HG02798 (cell line): ENCODE measurements around the gene PABPN1L.

Experiments used
- ATAC-seq: cut with Tn5 transposase; IDR thresholded peaks from one replicate; pipeline ENCODE4 v1.9.1; 2021; ENCODE audit warnings: mild to moderate bottlenecking; ENCODE audit not compliant: unreplicated experiment, poor library complexity

PABPN1L gene, protein sequence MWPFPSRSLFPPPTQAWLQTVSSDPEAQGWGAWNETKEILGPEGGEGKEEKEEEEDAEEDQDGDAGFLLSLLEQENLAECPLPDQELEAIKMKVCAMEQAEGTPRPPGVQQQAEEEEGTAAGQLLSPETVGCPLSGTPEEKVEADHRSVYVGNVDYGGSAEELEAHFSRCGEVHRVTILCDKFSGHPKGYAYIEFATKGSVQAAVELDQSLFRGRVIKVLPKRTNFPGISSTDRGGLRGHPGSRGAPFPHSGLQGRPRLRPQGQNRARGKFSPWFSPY

DNA sequence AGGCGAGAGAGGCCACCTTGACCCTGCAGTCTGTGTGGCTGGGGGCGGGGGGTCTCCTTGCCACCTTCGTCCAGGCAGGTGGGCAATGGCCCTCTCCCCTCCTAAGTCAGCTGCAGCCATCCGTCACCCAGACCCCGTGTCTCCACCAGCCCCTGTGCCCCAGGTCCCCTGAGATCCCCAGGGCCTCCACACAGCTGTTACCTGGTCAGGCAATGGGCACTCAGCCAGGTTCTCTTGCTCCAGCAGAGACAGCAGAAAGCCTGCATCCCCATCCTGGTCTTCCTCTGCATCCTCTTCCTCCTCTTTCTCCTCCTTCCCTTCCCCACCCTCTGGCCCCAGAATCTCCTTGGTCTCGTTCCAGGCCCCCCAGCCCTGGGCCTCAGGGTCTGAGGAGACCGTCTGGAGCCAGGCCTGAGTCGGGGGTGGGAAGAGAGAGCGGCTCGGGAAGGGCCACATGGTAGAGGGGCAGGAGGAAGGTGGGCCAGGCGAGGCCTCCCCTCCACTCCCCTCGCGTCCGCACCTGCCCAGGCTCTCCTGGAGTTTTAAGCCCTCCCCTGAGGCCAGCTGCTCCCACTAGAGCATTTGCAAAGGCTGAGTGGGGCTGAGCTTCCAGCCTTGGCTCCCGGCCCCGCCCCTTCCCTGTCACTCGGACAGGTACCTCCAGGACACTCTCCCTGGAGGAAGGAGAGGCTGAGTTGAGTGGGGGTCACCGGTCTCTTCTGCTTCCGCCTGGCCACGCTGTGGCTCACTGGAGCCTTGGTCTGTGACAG, at the start of gene PABPN1L:
Gene PABPN1L, minus strand, starts transcription at position 510 of the 770 bp plus-strand sequence. Its CDS starts 54 bp downstream, at position 456.
- no peak for ATAC-seq

DNA sequence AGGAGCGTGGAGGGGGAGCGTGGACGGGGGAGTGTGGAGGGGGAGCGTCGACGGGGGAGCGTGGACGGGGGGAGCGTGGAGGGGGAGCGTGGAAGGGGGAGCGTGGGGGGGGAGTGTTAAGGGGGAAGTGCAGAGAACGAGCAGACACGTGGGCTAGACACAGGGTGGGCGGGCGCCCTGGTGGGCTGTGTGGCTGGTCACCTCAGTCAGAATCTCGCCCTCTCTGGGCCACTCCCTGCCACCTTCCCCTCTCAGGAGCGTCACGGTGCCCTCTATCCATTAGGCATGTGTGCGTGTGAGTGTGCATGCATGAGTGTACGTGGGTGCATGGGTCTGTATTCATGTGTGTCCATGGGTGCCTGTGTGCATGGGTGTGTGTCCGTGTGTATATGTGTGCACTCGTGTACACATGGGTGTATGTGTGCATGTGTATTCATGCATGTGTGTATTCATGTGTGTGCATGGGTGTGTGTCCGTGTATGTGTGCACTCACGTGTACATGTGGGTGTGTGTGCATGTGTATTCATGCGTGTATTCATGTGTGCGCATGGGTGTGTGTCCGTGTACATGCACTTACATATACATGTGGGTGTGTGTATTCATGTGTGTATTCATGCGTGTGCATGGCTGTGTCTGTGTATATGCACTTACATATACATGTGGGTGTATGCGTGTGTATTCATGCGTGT, 49.3 kb upstream of the PABPN1L start:
- no peak for ATAC-seq

DNA sequence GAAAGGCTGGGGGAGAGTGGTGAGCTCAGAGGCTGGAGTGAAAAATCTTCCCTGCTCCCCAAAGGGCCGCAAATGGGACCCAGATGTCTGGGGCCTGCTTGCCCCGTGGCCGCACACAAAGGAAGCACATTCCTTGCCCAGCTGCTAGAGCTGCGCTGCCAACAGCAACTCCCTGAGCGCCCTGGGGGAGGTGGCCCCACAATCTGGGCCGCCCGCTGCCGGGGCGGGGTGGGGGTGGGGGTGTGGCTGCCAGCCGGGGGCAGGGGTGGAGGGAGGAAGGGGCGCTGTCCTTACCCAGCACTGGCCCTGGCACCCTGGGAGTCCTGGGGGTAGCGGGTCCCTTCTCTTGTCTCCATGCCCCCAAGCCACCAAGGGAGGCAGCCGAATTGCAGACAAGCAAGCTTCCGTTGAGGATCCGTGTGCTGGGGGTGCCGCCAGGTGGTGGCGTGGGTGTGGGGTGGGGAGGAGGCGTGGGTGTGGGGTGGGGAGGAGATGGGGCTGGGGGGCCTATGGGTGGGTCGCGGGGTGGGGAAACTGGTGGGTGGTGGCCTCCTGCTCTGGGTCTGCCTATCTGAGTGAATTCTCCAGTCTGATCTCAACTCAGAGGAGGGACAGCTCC, 48.4 kb upstream of the PABPN1L start:
- no peak for ATAC-seq

DNA sequence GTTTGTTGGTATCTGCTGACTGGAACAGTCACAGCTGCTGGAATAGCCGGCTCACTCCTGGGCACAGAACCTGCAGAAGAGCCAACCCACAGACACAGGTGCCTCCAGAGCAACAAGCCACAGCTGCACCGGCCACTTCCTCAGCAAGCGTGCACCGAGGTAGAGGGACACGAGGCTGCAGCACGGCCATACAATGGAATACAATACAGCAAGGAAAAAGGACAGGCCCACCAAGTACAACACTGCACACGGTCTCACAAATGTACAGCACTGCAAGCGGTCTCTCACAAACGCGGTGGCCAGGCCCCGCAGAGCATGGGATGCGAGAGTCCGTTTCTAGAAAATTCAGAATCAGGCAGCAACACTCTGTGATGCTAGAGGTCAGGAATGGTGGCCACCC, 47.4 kb upstream of the PABPN1L start:
- ATAC-seq: no peak

DNA sequence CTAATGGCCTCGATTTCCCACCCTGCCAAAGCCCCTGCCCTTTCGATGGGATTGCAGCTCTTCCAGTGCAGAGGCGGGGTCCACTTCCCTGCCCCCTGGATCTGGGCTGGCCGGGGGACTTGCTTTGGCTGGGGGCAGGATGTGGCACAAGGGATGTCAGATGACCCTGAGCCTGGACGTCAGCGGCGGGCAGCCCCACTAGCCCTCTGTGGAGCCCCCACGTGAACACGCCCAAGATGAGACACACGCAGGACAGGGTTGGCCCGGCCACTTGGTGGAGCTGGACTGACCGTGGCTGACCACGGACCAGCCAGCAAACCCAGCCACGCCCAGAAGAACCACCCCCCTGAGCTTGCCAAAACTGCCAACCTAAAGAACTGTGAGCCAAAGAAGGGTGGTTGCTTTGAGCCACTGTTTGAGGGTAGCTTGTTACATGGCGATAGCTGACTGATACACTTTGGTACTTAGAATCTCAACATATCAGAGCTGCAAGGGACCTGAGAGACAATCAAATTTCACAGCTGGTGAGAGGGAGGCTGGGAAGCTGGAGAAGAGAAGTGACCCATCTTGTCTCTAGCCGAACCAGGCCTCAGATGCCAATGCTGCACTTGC, 46.6 kb upstream of the PABPN1L start:
- ATAC-seq: no peak

DNA sequence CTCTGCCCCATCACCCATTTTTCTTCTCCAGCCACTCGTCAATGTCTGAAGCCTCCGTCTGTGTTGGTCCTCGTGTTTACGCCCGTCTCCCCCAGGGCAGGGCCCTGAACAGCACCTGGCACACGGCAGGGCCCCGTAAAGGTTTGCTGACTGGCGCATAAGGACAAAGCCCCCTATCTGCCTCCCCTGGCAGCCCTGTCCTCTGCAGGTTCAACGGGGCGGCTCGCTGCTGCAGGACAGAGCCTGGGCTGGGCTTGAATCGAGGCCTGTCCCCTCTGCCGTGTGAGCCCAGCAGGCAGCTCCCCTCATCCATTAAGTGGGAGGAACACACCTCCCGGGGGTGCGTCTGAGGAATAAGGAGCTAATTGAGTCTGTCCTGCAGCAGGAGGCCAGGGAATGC, 46.1 kb upstream of the PABPN1L start:
- ATAC-seq: no peak

DNA sequence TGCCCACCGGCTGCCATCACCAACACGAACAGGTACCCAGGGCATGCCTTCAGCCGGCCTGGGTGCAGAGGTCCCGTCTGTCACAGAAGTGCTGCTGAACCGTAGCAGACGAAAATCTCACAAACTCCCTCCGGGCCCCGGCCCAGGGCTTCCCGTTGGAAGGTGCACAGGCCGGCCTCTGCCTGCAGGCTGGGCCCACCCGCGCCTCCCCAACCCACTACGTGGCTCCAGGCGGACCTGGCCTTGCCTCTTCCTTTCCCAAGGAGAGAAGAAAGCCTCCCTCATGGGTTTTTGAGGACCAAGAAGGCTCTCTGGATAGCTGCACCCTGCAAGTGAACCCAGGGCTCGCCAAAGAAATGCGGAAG, 45.5 kb upstream of the PABPN1L start:
- ATAC-seq: no peak

DNA sequence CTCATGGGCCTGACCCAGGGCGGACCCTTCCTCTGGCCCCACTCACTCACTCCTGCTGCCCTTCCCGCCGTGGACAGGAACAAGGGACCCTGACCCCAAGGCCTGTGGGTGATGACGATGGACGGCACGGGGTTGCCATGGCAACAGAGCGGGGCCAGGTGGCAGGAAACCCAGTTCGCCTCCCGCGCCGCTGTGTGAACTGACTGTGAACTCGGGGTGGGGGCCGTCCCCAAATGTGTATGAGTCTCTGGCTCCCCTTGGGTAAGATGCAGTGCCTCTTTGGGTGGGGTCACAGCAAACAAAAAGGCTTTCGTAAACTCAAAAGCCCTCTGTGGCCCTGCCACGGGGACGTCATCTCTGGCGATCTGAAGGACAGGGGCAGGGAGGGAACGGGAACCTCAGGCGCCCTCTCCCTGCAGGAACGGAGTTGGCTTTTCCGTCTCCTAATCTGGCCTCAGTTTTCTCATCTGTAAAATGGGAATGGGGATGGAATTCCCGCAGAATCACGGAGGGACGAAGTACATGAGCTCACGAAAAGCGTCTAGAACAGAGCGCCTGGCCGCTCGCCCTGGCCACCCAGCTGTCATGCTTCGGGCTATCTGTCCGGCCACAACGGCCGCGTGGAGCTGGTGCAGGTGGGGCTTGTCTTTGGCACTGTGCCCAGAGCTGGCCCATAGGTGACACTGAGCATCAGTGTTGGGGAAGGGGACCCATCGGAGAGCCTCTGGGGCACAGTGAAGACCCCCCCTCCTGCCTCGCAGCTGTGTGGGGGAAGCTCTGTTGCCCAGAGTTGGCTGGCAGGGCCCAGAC, 44.9 kb upstream of the PABPN1L start:
- no peak for ATAC-seq

DNA sequence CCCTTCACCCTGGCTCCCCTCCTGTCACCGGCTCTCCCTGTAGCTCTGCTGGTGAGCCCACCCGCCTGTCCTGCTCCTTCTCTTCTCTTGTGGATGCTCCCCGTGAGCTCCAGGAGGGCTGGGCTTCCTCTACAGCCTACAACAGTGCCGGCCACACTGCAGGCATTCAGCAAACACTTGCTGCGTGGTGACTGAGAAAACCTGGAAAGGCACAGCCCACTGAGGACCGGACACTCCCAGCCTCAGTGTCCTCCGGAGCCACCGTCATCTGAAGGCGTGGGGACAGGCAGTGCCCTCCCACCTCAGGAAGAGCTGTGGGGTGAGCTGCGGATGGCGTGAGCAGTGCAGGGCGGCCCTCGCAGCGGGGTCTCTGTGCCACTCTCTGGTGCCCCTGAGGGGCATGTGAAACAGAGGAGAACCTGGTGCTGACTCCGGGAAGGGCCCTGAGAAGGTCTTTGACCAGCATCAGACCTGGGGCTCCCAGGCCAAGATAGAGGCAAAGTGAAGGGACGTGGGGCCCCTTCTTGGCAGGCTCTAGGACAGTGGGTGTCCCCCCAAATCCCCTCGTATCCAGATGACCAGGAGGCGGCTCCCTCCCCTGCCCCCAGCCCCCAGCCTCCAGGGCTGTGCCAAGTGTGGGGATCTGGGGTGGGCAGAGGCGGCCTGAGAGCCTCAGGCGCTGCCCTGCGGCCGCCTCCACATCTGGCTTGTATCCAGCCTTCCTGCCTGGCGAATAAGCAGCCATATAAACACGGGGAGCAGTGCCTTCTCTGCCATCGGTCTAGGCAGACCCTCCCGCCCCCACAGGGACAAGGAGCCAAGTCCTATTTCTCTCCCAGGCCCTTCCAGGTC, 44.0 kb upstream of the PABPN1L start:
- no peak for ATAC-seq

DNA sequence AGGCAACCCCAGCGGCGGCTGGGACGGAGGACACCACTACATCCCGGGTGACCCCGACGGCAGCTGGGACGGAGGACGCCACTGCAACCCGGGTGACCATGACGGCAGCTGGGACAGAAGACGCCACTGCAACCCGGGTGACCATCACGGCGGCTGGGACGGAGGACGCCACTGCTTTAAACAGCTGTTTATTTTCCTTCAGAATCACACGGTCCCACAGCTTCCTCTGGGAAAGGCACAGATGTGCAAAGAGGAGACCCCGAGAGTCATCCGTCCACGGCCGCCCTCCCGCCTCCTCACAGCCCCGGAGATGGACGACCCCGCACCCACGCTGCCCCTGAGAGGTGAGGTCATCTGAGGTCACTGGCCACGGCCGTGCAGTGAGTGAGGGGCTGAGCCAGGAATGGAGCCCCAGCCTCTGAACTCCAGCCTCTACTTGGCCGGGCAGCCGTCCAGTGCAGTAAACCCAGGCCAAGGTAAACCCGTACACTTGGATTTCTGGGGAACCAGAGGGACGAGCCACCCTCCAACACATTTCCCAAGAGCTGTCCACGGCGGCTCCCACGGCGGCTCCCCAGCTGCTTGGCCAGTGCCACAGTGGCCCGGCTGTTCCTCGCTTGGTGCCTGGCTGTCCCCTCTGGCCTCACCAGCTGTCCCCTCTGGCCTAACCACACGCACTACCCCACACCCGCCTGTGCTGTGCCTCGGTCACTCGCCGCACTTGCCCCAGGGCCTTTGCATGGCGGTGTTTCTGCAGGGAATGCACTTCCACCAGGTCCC, 43.2 kb upstream of the PABPN1L start:
- ATAC-seq: no peak

DNA sequence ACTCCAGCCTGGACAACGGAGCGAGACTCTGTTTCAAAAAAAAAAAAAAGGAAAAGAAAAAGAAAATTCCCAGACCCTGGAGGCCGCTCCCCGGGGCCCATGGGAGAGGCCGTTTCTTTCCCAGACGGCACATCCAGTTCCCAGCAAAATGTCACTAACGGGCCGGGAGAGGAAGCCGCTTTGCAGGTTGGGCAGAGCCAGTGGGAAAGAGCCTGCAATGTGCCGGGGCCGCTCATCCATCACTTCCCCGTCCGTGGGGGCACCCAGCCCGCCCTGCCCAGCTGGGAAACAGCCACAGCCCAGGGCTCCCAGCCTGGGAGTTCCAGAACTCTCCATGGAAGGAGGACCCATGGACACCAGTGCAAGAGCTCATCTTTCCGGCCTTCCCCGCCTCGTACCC, 41.8 kb upstream of the PABPN1L start:
- no peak for ATAC-seq

DNA sequence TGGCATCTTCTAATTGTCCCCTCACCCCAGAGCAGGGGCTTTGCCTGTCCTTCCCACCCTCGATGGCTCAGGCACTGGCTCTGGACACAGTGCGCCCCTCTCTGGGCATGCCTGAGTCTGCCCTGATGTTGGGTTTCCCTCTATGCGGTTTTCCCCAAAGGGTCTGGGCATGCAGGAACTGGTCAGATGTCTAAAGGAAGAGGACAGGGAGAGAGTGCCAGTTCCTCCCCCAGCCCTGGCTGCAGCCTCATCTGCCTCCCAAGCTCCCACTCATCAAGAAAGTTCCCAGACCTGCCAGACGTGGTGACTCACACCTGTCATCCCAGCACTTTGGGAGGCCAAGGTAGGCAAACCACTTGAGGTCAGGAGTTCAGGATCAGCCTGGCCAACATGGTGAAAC, 41.3 kb upstream of the PABPN1L start:
- no peak for ATAC-seq

DNA sequence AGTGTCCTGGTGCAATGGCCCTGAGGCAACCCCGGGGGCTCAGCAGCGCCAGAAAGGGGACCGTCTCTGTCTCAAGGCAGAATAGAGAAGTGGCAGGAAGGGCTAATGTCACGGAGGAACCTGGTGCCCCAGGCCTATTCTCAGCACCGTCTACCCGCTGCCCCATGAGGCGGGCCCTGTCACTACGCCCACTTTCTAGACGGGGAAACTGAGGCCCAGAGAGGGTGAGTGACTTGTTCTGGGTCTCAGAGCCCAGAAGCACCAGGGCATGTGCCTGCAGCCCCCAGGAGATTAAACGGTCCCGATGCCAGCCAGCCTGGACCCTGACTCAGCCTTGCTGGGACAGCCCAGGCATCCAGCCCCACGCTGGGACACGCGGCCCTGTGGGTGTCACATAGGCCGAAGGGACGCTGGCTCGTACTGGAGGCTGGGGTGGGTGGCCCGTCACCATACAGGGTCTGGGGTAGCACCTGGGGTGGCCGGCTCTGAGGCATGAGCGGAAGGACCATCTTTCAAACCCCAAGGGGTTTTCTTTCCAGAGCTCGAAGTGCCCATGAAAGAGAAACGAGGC, 40.2 kb upstream of the PABPN1L start:
- no peak for ATAC-seq

DNA sequence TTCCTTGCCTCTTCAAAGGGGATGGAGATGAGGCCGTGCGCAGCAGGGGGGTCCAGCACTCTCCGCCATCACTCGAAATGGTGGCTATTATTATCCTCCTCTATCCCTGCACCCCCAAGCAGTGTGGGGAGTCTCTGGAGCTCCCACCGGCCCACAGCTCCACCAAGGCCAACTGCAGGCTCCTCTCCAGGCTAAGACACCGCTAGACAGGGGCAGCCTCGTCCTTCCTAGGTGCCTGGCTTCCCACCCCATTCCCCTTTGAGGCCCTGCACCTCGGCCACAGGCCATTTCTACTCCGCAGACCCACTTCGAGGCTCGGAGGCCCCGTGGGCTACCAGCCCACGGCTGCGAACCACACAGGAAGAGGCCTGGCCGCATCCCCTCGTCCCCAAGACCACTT, 39.6 kb upstream of the PABPN1L start:
- ATAC-seq: no peak

DNA sequence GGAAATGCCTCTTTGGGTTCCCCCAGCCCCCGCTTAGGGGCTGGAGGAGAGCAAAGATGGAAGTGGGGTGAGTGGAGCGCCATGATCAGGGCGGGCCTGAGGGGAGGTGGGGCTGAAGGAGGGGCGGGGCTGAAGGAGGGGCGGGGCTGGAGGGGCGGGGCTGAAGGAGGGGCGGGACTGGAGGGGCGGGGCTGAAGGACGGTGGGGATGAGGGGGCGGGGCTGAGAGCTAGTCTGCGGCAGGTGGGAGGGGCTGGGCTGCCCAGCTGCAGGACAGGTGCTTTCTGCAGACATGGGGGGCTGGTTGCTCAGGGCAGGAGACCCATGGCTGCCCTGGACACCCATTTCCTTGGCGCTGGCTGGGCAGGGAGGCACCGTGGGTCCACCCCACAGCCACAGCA, 39.1 kb upstream of the PABPN1L start:
- ATAC-seq: no peak

DNA sequence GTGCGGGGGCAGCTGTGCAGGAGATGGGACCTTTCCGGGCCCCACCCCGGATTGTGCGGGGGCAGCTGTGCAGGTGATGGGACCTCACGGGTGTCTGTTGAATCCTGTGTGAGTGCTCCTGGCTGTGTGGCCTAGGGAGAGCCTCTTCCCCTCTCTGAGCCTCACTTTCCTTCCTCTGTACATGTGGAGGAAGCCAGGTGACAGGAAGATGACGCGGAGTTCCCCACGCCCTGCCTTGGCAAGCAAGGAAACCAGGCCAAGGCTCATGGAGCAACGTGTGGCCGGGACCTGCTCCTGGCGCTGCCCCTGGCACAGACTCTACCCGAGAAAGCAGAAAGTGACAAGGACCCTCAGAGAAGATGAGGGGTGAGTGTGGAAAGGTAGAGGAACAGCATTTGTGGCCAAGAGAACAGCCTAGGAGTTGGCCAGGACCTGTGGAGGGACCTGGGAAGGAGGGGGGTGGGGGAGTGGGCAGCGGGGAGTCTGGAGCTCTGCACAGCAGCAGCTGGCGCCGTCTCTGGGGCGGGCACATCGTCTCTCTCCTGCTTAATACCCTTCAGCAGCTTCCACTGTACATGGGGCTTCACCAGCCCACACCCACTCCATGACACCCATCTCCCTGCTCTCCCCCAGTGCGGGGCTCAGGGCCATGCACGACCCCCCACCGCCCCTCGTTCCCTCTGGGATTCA, 38.4 kb upstream of the PABPN1L start:
- ATAC-seq: no peak

DNA sequence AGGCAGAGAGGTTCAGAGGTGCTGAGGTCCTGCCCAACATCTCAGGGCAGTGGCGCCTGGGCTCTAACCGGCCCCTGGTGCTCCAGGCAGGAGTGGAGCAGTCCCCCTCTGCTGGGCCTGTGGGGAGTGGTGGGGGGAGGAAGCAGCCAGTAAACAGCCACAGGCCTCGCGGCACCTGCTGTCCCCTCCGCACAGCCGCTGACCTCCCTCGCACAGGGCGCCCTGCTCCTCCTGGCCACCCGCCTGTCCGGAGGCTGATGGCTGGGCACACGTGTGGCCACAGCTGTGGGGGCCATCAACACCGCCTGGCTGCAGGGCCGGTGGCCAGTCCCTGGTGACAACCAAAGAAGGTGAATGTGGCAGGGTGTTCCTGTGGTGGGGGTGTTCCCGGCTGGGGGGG, 36.8 kb upstream of the PABPN1L start:
- ATAC-seq: no peak
